ENCODE results near the gene PHAF1.

- TF ChIP-seq SIN3A (IDR thresholded peaks at IDR 0.05; ENCODE audit: borderline replicate concordance, insufficient read depth, low read depth, low read length) (no peak), POLR2AphosphoS5 (IDR thresholded peaks at IDR 0.05; ENCODE audit: low read depth, low read length) (no peak)
- TF ChIP-seq, protein P1, sequence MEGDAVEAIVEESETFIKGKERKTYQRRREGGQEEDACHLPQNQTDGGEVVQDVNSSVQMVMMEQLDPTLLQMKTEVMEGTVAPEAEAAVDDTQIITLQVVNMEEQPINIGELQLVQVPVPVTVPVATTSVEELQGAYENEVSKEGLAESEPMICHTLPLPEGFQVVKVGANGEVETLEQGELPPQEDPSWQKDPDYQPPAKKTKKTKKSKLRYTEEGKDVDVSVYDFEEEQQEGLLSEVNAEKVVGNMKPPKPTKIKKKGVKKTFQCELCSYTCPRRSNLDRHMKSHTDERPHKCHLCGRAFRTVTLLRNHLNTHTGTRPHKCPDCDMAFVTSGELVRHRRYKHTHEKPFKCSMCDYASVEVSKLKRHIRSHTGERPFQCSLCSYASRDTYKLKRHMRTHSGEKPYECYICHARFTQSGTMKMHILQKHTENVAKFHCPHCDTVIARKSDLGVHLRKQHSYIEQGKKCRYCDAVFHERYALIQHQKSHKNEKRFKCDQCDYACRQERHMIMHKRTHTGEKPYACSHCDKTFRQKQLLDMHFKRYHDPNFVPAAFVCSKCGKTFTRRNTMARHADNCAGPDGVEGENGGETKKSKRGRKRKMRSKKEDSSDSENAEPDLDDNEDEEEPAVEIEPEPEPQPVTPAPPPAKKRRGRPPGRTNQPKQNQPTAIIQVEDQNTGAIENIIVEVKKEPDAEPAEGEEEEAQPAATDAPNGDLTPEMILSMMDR (IDR thresholded peaks at IDR 0.05), result no peak
Measured at GRCh38 chr16:67075331-67075730, 34.4 kb upstream of the PHAF1 start.

All from Panc1 (cell line).